Measurements from ENCODE around the gene EED.
"Not testable (repeated sequence)": the region's sequence is repeated elsewhere in the genome, so short reads cannot be mapped to it uniquely, and the experiment has no call there.

The EED gene

GRCh38 chr11:86249307-86250098 lies 5.0 kb downstream of the EED start:
- DNase-seq = no peak

GRCh38 chr11:86251345-86251744 lies 6.8 kb downstream of the EED start:
- DNase-seq = no peak

GRCh38 chr11:86255896-86256295 lies 11.3 kb downstream of the EED start:
- DNase-seq = no peak

DNA sequence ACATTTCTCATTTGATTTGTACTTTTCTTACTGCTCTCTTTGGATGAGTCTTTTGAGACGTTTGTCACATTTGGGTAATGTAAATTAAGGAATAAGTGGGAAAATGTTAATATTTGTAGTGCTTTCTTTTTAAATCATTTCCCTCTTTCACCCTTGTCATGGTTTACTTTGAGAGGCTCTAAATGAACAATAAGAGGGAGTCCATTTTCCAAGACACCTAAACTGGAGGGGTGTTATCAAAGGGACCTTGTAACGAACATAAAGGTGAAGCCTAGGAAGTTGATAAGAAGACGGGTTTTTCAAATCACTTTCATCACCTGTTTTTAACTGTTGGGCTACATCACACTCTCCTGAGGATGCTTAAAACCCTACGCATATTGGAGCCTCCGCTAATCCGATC lies 12.1 kb downstream of the EED start:
- DNase-seq = no peak

- no peak for DNase-seq
These were observed 12.9 kb downstream of the EED start for GRCh38 chr11:86257446-86257845.

DNA sequence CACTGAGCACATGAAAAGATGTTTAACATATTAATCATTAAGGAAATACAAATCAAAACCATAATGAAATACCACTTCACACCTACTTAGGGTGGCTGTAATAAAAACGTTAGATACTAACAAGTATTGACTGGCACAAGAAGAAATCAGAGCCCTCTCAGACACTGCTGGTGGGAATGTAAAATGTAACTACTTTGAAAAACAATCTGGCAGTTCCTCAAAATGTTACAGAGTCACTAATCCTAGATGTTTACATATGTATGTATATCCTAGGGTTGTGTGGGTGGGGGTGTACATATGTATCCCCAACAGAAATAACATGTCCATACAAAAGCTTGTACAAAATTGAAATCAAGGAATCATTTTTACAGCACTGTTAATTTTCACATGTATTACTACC lies 15.2 kb downstream of the EED start:
- DNase-seq = no peak

DNA sequence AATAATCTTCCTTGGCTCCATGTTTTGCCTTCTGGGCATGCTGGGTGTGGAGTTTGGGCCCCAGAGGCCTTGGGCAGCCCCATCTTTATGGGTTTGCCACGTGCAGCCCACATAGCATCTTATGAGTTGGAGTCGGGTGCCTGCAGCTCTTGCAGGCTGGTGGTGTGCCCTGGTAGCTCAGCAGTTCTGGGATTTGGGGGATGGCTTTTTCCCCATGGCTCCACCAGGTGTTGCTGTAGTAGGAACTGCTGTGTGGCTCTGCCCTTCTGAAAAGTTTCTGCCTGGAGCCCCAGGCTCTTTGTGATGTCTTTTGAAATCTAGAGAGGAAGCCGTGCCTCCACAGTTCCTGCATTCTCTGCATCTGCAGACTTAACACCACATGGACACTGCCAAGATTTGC lies 16.8 kb downstream of the EED start:
- no peak for DNase-seq

- DNase-seq = no peak
These were observed 17.8 kb downstream of the EED start for GRCh38 chr11:86262387-86262786.

DNA sequence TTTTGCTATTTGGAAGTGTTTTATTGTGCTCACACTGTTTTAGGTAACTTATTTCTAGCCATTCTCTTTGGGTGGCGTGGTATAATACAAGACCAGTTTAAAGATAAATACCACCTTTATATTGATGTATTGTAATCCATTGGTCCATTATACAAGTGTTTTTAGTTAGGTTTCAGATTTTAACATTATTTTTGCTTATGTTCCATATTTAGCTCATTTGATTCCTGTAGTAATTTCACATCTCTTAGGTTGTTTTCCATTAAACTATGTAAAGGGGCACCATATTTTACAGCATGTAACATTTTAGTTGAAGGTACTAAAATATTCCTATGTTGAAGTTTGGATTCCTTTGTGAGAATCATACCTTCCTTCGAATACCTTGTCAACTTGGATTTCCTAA lies 20.1 kb downstream of the EED start:
- no peak for DNase-seq

- no peak for DNase-seq
These were observed 20.6 kb downstream of the EED start for GRCh38 chr11:86265194-86265593.

DNA sequence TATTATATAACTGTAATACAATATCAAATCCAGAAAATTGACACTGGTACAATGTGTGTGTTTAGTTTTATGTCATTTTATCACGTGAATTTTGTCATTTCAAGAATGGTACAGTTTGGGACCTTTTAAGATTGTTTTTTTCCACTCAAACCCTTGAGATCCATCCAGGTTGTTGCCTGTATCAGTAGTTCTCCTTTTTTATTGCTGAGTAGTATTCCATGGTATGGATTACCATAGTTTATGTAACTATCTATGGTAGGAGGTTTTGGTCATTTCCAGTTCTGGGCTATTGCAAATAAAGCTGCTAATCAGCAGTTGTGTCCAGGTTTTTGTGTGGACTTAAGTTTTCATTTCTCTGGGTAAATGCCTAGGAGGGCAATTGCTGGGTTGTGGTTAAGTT lies 25.1 kb downstream of the EED start:
- no peak for DNase-seq

DNA sequence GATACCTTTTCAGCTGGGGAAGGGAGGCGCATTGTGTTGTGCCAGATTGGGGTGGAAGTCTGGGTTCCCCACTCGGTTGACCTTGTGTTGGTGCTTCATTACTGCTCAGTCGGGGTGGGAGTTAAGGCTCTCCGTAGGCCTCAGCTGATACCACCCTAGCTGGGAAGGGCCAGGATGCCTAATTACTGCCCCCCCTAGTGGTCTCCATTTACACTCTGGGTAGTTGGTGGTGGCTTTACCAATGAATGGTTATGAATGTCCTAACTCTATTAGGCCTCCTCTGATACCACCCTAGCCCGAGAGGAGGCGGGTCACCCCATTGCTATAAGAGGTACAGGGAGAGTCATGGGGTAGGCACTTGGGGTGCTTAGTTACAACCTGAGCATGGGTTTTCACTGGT lies 29.9 kb downstream of the EED start:
- DNase-seq = no peak

- DNase-seq = no peak
These were observed 30.4 kb downstream of the EED start for GRCh38 chr11:86274999-86275398.

GRCh38 chr11:86275493-86276370 lies 31.2 kb downstream of the EED start:
- DNase-seq = no peak

GRCh38 chr11:86277741-86278140 lies 33.2 kb downstream of the EED start:
- DNase-seq = no peak

- DNase-seq = no peak
These were observed 33.7 kb downstream of the EED start for GRCh38 chr11:86278226-86278625.

GRCh38 chr11:86279747-86280146 lies 35.2 kb downstream of the EED start:
- DNase-seq = no peak

DNA sequence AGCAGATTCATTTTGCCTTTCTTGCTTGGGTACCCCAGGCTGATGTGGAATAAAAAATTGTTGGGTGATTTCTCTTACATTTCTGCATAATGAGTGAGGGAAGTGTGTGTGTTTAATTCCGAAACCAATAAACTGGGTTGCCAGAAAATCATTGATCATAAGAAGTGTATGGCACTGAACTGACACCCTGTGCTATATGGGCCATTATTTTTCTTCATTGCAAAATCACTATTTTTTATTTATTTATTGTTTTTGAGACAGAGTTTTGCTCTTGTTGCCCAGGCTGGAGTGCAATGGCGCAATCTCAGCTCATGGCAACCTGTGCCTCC lies 42.9 kb downstream of the EED start:
- no peak for DNase-seq

GRCh38 chr11:86288776-86289507 lies 44.4 kb downstream of the EED start:
- DNase-seq = no peak

DNA sequence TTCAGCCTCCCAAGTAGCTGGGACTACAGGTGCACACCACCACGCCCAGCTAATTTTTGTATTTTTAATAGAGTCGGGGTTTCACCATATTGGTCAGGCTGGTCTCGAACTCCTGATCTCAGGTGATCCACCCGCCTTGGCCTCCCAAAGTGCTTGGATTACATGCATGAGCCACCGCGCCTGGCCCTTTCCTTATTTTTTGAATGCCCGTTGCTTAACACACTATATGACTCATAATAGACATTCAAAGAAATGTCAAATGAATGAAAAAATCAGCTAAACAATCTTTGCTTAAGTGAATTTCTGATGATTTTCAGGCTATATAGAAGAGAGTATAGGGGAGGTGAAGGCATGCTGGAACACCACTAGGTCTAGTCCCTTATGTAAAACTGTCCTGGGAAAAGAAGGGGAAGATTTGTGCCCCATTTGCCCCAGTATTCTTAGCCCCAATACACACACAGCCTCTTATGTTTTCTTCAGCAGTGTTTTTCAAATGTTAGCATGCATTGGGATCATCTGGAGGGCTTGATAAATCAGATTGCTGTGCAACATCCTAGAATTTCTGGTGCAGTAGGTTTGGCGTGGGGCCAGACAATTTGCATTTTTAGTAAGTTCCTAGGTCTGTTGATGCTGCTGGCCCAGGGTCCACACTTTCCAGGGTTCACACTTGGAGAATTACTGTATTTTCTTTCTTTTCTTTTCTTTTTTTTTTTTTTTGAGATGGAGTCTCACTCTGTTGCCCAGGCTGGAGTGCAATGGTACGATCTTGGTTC lies 45.1 kb downstream of the EED start:
- not testable (repeated sequence) for DNase-seq

GRCh38 chr11:86291466-86292262 lies 47.1 kb downstream of the EED start:
- DNase-seq = peak; percentile 33

All from activated CD4-positive, alpha-beta T cell treated with anti-CD3 and anti-CD28 coated beads for 1 hour (primary cell).